Activated gamma-delta T cell treated with anti-CD3 and anti-CD28 coated beads, Interleukin-2, amount 50 U/mL, for 16 hours (primary cell): Measurements from ENCODE around the gene GRAPL.
"Not testable (repeated sequence)": the region's sequence is repeated elsewhere in the genome, so short reads cannot be mapped to it uniquely, and the experiment has no call there.

Experiments used
- DNase-seq: peaks from one replicate; pipeline ENCODE4 v3.0.0-alpha.2; 2020; ENCODE audit warnings: low read depth

The GRAPL gene

DNA sequence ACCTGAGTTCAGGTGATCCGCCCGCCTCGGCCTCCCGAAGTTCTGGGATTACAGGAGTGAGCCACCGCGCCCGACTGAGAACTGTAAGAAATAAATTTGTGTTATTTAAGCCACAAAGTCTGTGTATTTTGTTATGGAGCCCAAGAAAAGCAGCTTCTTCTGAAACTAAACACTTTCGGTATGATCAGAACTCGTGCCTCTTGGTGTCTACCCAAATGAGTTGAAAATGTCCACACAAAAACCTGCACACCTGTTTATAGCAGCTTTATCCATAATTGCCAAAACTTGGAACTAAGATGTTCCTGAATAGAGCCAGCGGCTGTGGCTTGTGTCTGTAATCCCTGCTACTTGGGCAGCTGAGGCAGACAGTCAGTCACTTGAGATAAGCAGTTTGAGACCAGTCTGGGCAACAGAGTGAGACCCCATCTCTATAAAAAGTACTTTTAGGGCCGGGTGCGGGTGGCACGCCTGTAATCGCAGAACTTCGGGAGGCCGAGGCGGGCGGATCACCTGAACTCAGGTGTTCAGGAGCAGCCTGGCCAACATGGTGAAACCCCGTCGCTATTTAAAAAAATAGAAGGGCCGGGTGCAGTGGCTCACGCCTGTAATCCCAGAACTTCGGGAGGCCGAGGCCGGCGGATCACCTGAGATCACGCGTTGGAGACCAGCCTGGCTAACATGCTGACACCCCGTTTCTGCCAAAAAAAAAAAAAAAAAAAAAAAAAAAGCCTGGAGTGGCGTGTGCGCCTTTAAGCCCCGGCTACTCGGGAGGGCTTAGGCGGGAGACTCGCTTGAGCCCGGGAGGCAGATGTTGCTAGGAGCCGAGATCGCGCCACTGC, 61.7 kb downstream of the GRAPL start:
- not testable (repeated sequence) for DNase-seq

DNA sequence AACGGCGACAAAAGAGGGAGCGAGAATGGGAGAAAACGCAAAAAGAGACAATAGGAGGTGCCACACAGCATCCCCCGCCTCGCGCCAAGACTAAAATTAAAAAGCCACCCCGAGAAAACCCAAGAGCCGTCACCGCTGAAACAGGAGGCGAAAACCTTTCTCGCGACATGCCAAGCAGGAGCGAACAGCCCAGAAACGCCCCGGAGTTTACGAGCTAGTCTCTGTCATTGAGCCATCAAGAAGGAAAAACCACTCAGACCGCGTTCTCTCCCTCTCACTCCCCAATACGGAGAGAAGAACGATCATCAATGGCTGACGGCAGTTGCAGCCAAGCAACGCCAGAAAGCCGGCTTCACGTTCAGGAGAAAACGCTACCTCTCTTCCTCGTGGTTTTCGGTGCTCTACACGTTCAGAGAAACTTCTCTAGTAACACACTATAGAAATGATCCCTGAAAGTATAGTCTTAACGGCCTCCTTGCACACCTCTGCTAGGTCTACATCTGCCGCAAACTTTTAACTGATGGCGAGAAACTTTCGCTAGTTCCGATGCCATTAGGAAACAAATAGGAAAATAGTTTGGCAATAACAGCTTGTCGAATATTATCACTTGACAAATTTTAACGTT, 62.5 kb downstream of the GRAPL start:
- not testable (repeated sequence) for DNase-seq

- DNase-seq = not testable (repeated sequence)
Observed at GRCh38 chr17:19196382-19197204, 69.2 kb downstream of the GRAPL start.

DNA sequence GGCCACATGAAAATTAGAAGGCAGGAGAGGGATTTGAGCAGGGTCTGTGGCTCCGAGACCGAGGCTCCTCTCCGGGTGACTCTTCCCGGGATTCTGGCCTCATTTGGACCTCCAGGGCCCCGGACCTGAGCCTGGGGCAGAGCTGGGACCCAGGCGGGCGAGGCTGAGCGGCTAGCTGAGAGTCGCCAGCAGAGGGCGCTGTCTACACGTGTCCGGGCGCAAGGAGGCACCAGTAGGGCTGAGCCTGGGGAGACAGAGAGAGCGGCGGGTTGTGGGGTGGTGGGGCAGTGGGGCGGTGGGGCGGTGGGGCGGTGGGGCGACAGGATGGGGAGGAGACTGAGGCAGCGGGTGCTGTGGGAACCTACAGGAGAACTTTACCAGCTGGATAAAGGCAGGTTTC, 75.1 kb downstream of the GRAPL start:
- not testable (repeated sequence) for DNase-seq

DNA sequence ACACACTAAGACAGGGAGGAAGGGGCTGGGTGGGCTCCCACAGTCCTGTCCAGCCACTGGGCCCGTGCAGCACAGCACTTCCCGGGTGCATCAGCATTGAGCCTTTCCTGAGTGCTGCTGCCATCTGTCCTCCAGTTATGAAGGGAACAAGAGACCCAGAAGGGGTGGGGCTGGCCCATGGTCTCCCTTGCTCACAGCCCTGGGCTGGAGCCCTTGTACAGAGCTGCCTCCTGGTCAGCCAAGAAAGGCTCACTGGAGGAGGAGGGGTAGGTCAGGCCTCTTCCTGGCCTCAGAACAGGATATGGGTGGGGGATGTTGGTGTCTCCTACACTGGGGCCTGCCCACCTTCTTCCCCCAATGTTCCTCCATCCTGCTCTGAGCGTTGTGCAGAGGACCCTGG, 76.0 kb downstream of the GRAPL start:
- DNase-seq = not testable (repeated sequence)
